Fibroblast of skin of abdomen (primary cell): ENCODE results near the gene MICAL2.

Experiments used
- DNase-seq: peaks from one replicate; pipeline ENCODE4 v3.0.0-alpha.2; 2013

The MICAL2 gene

DNA sequence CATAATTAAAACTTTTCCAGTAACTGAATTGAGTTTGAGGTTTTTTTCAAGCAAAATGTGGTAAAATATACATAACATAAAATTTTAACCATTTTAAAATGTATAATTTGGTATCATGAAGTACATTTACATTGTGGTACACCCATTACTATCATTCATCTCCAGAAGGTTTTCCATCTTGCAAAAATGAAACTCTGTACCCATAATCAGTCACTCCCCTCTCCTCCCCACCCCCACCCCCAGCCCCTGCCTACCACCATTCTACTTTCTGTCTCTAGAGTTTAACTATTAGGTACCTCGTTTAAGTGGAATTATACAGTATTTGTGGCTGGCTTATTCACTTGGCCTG, 63.7 kb downstream of the MICAL2 start:
- no peak for DNase-seq

- peak; percentile 84 for DNase-seq
Measured at GRCh38 chr11:12174477-12175143, 64.2 kb downstream of the MICAL2 start.

GRCh38 chr11:12175694-12176241, 65.4 kb downstream of the MICAL2 start:
- peak; percentile 94 for DNase-seq

DNA sequence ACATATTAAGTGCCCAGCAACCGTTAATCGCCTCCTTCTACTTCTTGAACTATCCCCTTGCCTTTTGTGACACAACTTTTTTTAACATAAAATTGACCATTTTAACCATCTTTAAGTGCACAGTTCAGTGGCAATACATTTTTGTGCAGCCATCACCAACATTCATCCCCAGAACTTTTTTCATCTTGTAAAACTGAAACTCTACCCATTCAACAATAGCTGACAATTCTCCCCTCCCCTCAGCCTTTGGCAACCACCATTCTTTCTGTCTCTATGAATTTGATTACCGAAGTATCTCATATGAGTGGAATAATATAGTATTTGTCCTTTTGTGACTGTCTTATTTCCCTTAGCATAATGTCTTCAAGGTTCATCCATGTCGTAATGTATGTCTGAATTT, 66.0 kb downstream of the MICAL2 start:
- DNase-seq: no peak

GRCh38 chr11:12177739-12178338, 67.4 kb downstream of the MICAL2 start:
- no peak for DNase-seq

DNA sequence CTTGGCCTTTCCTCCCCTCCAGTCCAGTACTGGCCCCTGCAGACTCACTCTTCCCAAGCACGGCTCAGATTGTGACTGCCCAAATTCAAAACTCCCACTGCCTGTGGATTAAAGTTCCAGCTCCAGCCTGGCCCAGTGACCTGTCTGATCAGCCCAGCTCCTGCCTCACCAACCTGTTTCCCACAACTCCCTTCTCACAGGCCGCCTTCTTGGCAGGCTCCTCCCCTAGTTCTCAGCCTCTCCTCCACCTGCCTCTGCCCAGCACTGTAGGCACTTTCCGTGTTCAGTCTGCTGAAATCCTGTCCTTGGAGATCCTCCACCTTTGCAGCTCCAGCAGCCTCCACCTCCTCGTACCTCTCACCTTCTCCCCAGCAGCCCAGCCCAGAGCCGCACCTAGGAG, 68.6 kb downstream of the MICAL2 start:
- DNase-seq: no peak

GRCh38 chr11:12179531-12179930, 69.1 kb downstream of the MICAL2 start:
- DNase-seq: no peak

- peak; percentile 44 for DNase-seq
Measured at GRCh38 chr11:12180257-12181205, 70.1 kb downstream of the MICAL2 start.

- DNase-seq: no peak
Measured at GRCh38 chr11:12182302-12182675, 71.9 kb downstream of the MICAL2 start.

DNA sequence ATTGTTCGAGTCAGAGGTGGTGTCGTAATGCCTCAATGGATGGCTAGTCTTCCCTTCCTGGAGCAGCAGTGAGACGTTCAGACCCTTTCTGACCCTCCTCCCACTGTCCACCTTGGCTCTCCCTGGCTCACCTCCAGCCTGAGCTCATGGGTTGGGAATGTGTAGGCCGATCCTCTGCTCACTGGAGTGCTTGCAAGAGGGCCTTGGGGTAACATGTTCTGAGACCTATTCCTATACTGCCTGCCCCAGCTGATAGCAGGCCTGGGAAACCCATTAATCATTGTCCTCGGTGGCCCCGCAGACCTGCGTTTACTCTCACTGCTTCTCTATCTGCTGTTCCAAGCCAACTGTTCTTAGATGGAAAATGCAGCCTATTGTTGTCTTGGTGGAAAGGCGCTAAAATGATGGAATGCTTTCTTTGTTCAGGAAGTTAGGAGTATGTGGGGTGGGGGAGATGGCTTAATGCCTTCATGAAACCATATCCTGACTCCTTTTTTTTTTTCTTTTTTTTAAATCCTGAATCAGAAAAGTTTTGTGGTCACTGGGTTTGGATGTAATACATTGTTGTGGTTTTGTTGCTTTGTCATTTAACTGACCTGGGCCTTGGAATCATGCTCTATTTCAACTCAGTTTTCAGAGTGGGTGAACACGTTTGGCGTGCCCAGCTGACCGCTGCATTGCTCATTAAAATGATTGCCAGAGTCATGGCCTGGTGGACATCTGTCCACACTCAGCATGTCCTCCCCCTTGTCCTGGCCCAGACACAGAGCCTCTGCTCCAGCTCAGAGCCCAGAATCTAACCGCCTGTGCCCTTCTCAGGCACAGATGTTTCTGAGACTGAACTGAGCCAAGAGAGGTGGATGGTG, 72.5 kb downstream of the MICAL2 start:
- DNase-seq: peak; percentile 96

DNA sequence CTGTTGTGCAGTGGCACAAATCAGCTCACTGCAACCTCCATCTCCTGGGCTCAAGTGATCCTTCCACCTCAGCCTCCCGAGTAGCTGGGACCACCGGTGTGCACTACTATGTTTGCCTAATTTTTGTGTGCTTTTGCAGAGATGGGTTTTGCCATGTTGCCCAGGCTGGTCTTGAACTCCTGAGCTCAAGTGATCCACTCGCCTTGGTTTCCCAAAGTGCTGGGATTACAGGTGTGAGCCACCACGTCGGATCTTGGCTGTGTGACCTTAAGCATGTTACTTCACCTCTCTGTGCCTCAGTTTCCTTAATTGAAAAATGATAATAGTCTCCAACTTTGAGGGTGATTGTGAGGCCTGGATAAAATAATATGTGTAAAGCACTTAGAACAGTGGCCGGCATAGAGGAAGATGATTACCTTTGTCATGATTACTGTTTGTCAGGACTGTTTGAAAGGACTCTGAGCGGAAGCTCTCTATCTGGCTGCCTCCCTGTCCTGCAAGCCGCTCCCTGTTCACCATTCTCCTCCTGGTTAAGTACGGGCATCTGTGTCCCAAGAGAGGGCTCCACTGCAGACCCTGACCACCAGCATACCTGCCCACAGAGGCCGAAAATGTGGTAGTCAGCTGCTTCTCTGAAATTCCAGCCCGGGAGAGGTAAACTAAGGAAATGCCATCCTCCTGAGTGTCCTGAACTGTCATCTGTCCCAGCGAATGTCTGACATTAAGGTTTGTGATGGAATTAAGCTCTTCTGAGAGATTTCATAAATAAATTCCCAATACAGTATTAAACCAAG, 73.6 kb downstream of the MICAL2 start:
- DNase-seq: no peak

- peak; percentile 44 for DNase-seq
Measured at GRCh38 chr11:12184699-12185098, 74.3 kb downstream of the MICAL2 start.

DNA sequence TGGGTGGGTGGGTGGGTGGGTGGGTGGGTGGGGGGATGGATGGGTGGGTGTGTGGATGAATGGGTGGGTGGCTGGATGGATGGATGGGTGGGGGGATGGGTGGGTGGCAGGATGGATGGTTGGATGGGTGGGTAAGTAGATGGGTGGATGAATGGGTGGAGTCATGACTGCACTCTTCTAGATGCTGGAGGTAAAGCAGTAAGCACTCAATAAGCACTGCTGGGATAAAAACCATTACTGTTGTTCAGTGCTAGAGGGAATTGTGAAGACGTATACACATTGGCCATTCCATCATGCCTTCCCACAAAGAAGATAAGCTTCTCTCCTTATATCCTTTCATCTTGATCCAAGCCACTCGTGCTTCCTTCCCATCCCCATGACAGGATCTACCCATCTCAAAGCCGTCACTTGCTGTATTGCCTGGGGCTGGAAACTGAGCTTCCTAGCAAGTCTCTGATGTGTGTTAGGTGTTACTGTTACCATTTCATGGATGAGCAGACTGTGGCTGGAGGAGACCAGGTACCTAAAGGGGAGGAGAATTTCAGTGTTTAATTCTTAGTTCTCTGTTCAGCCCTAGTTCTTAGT, 74.8 kb downstream of the MICAL2 start:
- DNase-seq: no peak

GRCh38 chr11:12185914-12186313, 75.5 kb downstream of the MICAL2 start:
- DNase-seq: peak; percentile 68

DNA sequence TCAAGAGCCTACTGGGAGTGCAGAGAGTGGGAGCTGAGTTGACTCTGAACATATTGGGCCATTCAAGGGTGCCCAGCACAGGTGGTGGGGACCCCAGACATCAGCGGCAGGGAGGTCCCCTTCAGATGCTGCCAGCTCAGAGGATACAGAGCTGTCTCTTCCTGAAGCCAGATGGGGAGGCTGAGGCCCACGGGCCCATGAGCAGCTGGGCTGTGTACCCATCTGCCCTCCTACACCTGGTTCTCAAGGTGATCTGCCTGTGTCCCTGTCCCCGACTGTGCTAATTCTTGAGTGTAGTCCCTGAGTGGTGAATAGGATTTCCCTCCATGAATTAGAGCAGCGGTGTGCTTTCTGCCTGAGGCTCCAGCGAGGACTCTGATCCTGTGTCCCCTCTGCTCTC, 76.3 kb downstream of the MICAL2 start:
- DNase-seq: no peak

- peak; percentile 69 for DNase-seq
Measured at GRCh38 chr11:12187399-12187798, 77.0 kb downstream of the MICAL2 start.

DNA sequence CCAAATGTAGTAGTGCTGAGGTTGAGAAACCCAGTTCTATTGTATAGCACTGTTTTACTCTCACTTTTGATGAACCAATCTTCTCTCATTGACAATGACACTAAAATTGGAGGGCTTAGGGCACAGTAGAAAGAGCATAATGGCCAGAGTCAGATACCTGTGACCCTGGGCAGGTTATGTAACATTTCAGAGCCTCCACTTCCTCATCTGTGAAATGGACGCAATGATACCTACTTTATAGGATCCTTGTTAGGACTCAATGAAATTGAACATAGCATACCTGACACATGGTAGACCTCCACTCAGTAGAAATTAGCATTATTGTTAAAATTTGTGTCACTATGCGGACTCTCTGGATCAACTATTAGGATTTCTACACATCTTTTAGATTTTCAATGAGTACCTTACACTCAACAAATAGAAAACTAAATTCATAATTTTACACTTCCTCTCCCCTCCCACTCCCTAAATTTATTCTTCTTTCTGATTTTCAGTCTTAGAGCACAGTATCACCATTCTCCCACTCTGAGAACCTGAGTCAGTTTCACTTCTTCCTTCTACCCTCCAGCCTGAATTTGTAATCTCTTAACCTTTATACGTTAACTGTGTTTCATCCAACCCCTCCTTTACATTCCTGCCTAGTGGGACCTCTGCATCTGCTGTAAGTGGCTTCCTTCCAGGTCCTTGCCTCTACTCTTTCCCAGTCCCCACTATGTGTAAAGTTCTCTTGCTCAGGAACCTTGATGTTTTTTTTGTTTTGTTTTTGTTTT, 78.3 kb downstream of the MICAL2 start:
- DNase-seq: no peak

DNA sequence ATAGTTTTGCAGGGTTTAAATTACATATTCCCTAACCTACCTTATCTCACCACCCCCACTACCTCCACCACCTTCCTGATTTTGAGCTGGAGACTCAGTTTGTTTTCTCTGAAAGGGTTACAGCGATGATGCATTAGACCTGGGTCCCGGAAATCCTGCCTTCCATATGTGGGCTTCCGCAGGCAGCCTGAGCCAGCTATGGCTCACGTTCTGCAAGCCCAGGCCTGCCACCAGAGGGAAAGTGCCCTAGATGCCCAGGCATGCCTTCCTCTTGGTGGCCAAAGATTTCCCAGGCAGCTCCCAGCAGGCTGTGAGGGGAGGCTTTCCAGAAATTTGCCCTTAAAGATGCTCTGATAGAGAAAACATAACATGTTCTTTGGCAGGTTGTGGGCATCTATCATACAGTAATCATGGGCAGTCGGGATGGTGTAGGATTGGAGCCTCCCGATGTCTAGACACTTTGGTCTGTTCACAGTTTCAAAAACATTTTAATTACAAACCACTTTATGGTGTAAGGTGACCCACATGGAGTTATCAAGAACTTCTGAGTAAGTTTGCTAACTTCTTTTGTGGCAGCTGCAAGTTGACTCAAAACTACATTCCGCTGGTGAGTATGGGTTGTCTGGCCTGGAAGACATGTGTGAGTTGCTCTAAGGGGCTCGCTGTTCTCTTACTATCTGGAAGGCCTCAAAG, 79.3 kb downstream of the MICAL2 start:
- peak; percentile 61 for DNase-seq

DNA sequence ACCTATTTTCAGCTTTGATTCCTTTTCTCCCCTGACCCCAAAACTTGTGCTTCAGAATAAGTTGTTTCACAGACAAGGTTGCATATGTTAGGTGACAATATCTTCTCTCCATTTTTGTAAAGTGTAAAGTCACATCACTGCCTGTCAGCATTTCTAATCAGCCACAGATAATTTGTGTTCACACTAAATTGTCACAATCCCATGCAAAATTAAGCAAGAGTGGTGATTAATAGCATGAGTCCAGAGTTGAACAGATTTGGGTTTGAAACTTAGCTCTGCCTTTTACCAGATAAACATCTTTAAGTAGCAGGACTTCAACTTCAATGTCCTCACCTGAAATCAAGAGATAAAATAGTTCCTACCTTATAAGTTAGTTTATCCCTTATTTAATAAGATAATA, 80.1 kb downstream of the MICAL2 start:
- no peak for DNase-seq
